Measurements from ENCODE around the gene RBCK1.
"Not testable (repeated sequence)": the region's sequence is repeated elsewhere in the genome, so short reads cannot be mapped to it uniquely, and the experiment has no call there.

The RBCK1 gene

DNA sequence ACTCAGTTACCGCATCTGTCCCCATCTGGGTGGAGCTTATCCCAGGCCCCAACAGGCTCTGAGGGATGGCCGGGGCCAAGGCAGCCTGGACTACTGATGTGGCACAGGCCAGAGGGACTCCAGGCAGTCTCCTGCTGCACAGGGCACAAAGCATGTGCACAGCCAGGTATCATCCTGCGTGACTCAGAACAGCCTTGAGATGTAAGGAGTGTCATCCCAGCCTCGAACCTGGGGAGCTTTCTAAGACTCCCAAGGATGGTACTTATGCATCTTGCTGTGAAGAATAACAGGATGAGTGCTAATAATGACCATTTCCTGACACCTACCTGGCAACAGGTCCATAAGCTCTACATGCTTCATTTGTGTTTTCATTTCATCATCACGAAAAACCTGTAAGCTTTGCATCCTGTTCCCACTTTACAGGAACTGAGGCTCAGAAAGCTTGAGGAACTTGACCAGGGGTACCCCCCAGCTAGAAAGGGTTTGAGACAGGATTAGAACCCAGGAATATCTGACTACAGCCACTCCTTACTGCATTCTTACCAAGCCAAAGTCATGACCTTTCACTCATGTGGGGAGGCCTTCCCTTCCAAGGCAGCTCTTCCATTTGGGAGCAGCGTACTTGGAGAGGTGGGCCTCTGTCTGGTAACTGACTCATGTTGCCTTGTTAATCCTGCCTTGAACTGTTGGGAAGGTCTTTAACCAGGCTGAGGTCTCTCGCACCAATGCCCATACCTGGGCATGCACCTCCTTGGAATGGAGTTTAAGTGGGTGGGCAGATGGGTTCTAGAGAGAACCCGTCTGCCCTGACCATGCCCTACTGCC is 25.6 kb upstream of the RBCK1 start:
- Histone ChIP-seq H3K9me3 (ENCODE audit: severe bottlenecking) (no peaks in the 10 kb centered on the region), H3K4me1 (ENCODE audit: insufficient read depth, poor library complexity, severe bottlenecking) (peaks cover 45% of the 10 kb centered on the region), H3K27ac (ENCODE audit: poor library complexity, severe bottlenecking) (peak overlapping the region; percentile 95), H3K27me3 (ENCODE audit: insufficient read depth, poor library complexity, severe bottlenecking) (no peaks in the 10 kb centered on the region), H3K4me3 (ENCODE audit: severe bottlenecking) (peak overlapping the region; percentile 93), H3K36me3 (ENCODE audit: low read depth) (peaks cover 62% of the 10 kb centered on the region)
- DNase-seq (ENCODE audit: low spot score) (no peak), ATAC-seq (ENCODE audit: low read depth) (peak; percentile 35)
- TF ChIP-seq, protein P1, sequence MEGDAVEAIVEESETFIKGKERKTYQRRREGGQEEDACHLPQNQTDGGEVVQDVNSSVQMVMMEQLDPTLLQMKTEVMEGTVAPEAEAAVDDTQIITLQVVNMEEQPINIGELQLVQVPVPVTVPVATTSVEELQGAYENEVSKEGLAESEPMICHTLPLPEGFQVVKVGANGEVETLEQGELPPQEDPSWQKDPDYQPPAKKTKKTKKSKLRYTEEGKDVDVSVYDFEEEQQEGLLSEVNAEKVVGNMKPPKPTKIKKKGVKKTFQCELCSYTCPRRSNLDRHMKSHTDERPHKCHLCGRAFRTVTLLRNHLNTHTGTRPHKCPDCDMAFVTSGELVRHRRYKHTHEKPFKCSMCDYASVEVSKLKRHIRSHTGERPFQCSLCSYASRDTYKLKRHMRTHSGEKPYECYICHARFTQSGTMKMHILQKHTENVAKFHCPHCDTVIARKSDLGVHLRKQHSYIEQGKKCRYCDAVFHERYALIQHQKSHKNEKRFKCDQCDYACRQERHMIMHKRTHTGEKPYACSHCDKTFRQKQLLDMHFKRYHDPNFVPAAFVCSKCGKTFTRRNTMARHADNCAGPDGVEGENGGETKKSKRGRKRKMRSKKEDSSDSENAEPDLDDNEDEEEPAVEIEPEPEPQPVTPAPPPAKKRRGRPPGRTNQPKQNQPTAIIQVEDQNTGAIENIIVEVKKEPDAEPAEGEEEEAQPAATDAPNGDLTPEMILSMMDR (IDR thresholded peaks at IDR 0.05; ENCODE audit: poor library complexity, severe bottlenecking): no peak

DNA sequence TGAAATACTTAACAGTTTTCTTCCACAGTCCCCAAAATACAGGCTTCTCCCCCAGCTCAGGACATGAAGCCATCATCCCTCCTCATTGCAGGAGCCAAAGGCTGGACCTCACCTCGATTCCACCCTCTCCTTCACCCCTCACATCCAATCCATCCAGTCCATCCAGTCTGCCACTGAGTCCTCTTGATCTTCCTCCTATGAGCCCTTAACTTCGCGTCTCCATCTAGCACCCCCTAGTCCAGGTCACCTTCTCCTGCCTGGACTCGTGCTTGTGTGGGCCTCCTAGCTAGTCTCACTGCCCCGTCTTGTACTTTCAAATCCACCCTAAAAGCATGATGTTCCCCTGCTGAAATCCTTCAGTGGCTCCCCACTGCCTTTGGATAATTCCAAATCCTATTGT is 24.2 kb upstream of the RBCK1 start:
- Histone ChIP-seq H3K27ac (ENCODE audit: poor library complexity, severe bottlenecking) (peak overlapping the region; percentile 95), H3K4me1 (ENCODE audit: insufficient read depth, poor library complexity, severe bottlenecking) (peaks cover 37% of the 10 kb centered on the region), H3K27me3 (ENCODE audit: insufficient read depth, poor library complexity, severe bottlenecking) (no peaks in the 10 kb centered on the region), H3K4me3 (ENCODE audit: severe bottlenecking) (no peak overlapping the region), H3K9me3 (ENCODE audit: severe bottlenecking) (no peaks in the 10 kb centered on the region), H3K36me3 (ENCODE audit: low read depth) (peaks cover 76% of the 10 kb centered on the region)
- ATAC-seq (ENCODE audit: low read depth) (no peak), DNase-seq (ENCODE audit: low spot score) (no peak)
- TF ChIP-seq, protein P1 (IDR thresholded peaks at IDR 0.05; ENCODE audit: poor library complexity, severe bottlenecking): no peak

DNA sequence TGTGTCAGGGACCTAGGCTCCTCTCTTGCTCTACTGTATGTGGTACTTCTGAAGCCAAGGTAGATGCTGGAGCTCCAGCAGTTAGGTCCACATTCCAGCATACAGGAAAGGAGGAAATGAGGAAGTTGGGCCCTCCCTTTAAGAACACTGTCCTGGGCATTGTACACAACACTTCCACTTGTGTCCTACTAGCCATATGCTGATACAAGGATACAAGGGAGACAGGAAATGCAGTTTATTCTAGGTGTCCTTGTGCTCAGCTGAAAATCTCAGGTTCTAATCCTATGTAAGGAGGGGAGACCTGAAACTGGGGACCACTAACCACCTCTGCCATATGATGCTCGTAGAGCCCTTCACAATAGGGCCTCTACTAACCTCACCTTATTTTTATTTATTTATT is 23.4 kb upstream of the RBCK1 start:
- Histone ChIP-seq H3K9me3 (ENCODE audit: severe bottlenecking) (no peaks in the 10 kb centered on the region), H3K4me1 (ENCODE audit: insufficient read depth, poor library complexity, severe bottlenecking) (peaks cover 29% of the 10 kb centered on the region), H3K27me3 (ENCODE audit: insufficient read depth, poor library complexity, severe bottlenecking) (no peaks in the 10 kb centered on the region), H3K4me3 (ENCODE audit: severe bottlenecking) (no peak overlapping the region), H3K27ac (ENCODE audit: poor library complexity, severe bottlenecking) (peak overlapping the region; percentile 95), H3K36me3 (ENCODE audit: low read depth) (peaks cover 84% of the 10 kb centered on the region)
- DNase-seq (ENCODE audit: low spot score) (no peak), ATAC-seq (ENCODE audit: low read depth) (no peak)
- TF ChIP-seq, protein P1 (IDR thresholded peaks at IDR 0.05; ENCODE audit: poor library complexity, severe bottlenecking): no peak

DNA sequence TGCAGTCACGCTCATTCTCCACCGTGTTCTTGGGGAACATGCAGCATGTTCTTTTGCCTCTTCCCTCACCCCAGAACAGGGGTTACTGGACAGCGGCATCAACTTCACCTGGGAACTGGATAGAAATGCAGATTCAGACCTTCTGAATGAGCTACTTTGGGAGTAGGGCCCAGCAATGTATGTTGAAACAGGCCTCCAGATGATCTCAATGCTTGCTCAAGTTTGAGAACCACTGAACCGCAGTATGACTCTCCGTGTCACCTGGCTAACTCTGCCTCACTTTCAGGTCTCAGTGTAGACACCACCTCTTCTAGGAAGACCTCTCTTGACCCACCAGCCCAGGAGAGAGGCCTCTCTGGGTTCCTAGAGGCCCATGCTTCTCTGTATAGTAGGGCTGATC is 22.7 kb upstream of the RBCK1 start:
- peaks cover 23% of the 10 kb centered on the region for H3K4me1 ChIP-seq (ENCODE audit: insufficient read depth, poor library complexity, severe bottlenecking)
- peaks cover 91% of the 10 kb centered on the region for H3K36me3 ChIP-seq (ENCODE audit: low read depth)
- DNase-seq (ENCODE audit: low spot score) (no peak), ATAC-seq (ENCODE audit: low read depth) (no peak)
- TF ChIP-seq, protein P1 (IDR thresholded peaks at IDR 0.05; ENCODE audit: poor library complexity, severe bottlenecking): no peak
- peak overlapping the region; percentile 95 for H3K27ac ChIP-seq (ENCODE audit: poor library complexity, severe bottlenecking)
- no peaks in the 10 kb centered on the region for H3K27me3 ChIP-seq (ENCODE audit: insufficient read depth, poor library complexity, severe bottlenecking)
- no peak overlapping the region for H3K4me3 ChIP-seq (ENCODE audit: severe bottlenecking)
- no peaks in the 10 kb centered on the region for H3K9me3 ChIP-seq (ENCODE audit: severe bottlenecking)

DNA sequence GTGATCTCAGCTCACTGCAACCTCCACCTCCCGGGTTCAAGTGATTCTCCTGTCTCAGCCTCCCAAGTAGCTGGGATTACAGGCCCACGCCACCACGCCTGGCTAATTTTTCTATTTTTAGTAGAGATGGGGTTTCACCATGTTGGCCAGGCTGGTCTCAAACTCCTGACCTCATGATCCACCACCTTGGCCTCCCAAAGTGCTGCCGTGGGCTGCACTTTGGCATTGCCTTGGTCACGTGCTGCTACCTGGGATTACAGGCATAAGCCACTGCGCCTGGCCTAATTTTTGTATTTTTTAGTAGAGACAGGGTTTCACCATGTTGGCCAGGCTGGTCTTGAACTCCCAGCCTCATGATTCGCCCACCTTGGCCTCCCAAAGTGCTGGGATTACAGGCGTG is 21.5 kb upstream of the RBCK1 start:
- H3K4me3 ChIP-seq (ENCODE audit: severe bottlenecking); DNase-seq (ENCODE audit: low spot score); ATAC-seq (ENCODE audit: low read depth); H3K9me3 ChIP-seq (ENCODE audit: severe bottlenecking); H3K27me3 ChIP-seq (ENCODE audit: insufficient read depth, poor library complexity, severe bottlenecking): not testable (repeated sequence)
- peaks cover 23% of the 10 kb centered on the region for H3K4me1 ChIP-seq (ENCODE audit: insufficient read depth, poor library complexity, severe bottlenecking)
- H3K27ac ChIP-seq (ENCODE audit: poor library complexity, severe bottlenecking): peak overlapping the region; percentile 95
- peaks cover 98% of the 10 kb centered on the region for H3K36me3 ChIP-seq (ENCODE audit: low read depth)

Measured in RWPE2 (cell line).